Transverse colon (tissue), 4 donors: ENCODE data around the gene EMP2. TPM values are rescaled to one million over a fixed set of nuclear protein-coding genes. Genes with fewer than 3 reads are reported as not detected.

Source experiments
- DNase-seq: peaks from one replicate; pipeline ENCODE4 v3.0.0-alpha.2; 2019
- H3K27ac ChIP-seq, 4 donors: fragments of 200-600 bp; sonication (generic); 2 replicates each; pipeline ENCODE4 v1.5.1; 2016 to 2018; ENCODE audit warnings: inconsistent platforms in 4 of 4
- H3K27me3 ChIP-seq: fragments of 200-600 bp; sonication (generic); 2 replicates; pipeline ENCODE4 v1.5.1; 2017; ENCODE audit warnings: inconsistent platforms
- H3K36me3 ChIP-seq, 4 donors: fragments of 200-600 bp; sonication (generic); 2 replicates each; pipeline ENCODE4 v1.5.1; 2017 to 2019; ENCODE audit warnings: inconsistent platforms in 4 of 4
- H3K4me1 ChIP-seq, 4 donors: fragments of 200-600 bp; sonication (generic); 2 replicates each; pipeline ENCODE4 v1.5.1; 2017 to 2020; ENCODE audit warnings: inconsistent platforms in 4 of 4
- H3K4me3 ChIP-seq, 4 donors: fragments of 200-600 bp; sonication (generic); 1 replicate in 1 of 4; 2 replicates in 3 of 4; pipeline versions ENCODE4 v1.5.1 to v1.6.1; 2017 to 2019; ENCODE audit warnings: inconsistent platforms in 4 of 4
- H3K9me3 ChIP-seq, 2 donors: fragments of 200-600 bp; sonication (generic); 2 replicates each; pipeline ENCODE4 v1.5.1; 2017 to 2019; ENCODE audit warnings: inconsistent platforms in 2 of 2
- CTCF ChIP-seq, 5 experiments: fragments of 200-600 bp in 3 of 5; fragments of 450-650 bp in 2 of 5; sonication (generic) in 3 of 5; IDR thresholded peaks; 1 replicate in 2 of 5; 2 replicates in 3 of 5; pipeline ENCODE4 v1.5.1; 2016 to 2017; ENCODE audit warnings: antibody characterized with exemption in 5 of 5, inconsistent platforms in 3 of 5, mild to moderate bottlenecking in 2 of 5, moderate library complexity in 1 of 5
- EP300 ChIP-seq: sonication (generic); formaldehyde crosslinking; IDR thresholded peaks from one replicate; pipeline ENCODE4 v1.6.1; 2017; ENCODE audit warnings: antibody characterized with exemption, low read depth
- POLR2A ChIP-seq: fragments of 450-650 bp; IDR thresholded peaks from one replicate; pipeline ENCODE4 v1.6.1; 2016; ENCODE audit warnings: antibody characterized with exemption, mild to moderate bottlenecking, moderate library complexity
- POLR2AphosphoS5 ChIP-seq, 3 donors: sonication (generic); formaldehyde crosslinking; IDR thresholded peaks; one replicate each; pipeline ENCODE4 v1.6.1; 2016; ENCODE audit warnings: antibody characterized with exemption in 3 of 3
- whole genome bisulfite sequencing, 2 donors: methylation state at CpG; one replicate each; pipeline ENCODE4 v1.1.5; 2018; ENCODE audit warnings: low coverage in 1 of 2; 5-methylcytosine and 5-hydroxymethylcytosine counted together
- in situ Hi-C, 4 donors: fragments of 200-750 bp; cut with MboI; loops; one replicate each; pipeline versions ENCODE4 v1.15.0 to v1.15.1; 2017; ENCODE audit warnings: low sequenced_read_pairs in 3 of 4, low pct_ligation_motif_present in 1 of 4, low pct_unique_long_range_greater_than_20kb in 1 of 4
- intact Hi-C: fragments of 100-400 bp; cut with DNase I; formaldehyde crosslinking; loops from one replicate; pipeline ENCODE4 v1.15.1; 2023; ENCODE audit warnings: low total_unique reads
- total RNA-seq, 4 donors: library from RNA; depleted of rRNA; stranded (reverse); fragments of >200 nt; gene quantifications; one replicate each; pipeline ENCODE4 v1.1.0, GENCODE V29; 2016

Gene EMP2
- total RNA-seq, 4 donors from 2014 or later = 22.1 to 51.0 (median 40.2) TPM

GRCh38 chr16:10581507-10581906 lies 1.1 kb upstream of the EMP2 start:
- intact Hi-C loops = no loop called here
- TF ChIP-seq EP300 (no peak), POLR2AphosphoS5 (IDR thresholded peaks at IDR 0.05) (no peak), POLR2A (no peak), CTCF (IDR thresholded peaks at IDR 0.05) (no peak)
- in situ Hi-C loops = no loop called here

GRCh38 chr16:10580883-10581247 lies 467 bp upstream of the EMP2 start:
- WGBS, 2 donors = 0 to 20% methylated on average over 1 to 7 of the region's 7 CpGs
- no peaks in the 10 kb centered on the region for H3K9me3 ChIP-seq

More at GRCh38 chr16:10581507-10581906, 1.1 kb upstream of the EMP2 start:
- no peaks in the 10 kb centered on the region for H3K36me3 ChIP-seq
- H3K27me3 ChIP-seq = no peaks in the 10 kb centered on the region
- H3K27ac ChIP-seq = peak overlapping the region; percentile 92 to 99 (median 94)
- H3K4me3 ChIP-seq = no peak overlapping the region
- no peaks in the 10 kb centered on the region for H3K9me3 ChIP-seq
- no peak for DNase-seq
- WGBS, 2 donors = 50 to 55% methylated on average over 1 to 2 of the region's 2 CpGs
- peaks cover 13 to 43% (median 28%) of the 10 kb centered on the region in 4 donors for H3K4me1 ChIP-seq

GRCh38 chr16:10579575-10579964 lies 828 bp downstream of the EMP2 start:
- H3K4me1 ChIP-seq = peaks cover 13 to 50% (median 29%) of the 10 kb centered on the region in 4 donors
- intact Hi-C loops (no loop called here), in situ Hi-C loops (no loop called here)
- H3K27me3 ChIP-seq = no peaks in the 10 kb centered on the region
- TF ChIP-seq EP300 (no peak), POLR2A (no peak), CTCF (IDR thresholded peaks at IDR 0.05) (no peak), POLR2AphosphoS5 (IDR thresholded peaks at IDR 0.05) (no peak)
- DNase-seq = no peak
- peak overlapping the region; percentile 75 to 92 (median 82) for H3K4me3 ChIP-seq
- no peaks in the 10 kb centered on the region for H3K36me3 ChIP-seq
- 9 to 40% methylated on average over 1 to 6 of the region's 6 CpGs for WGBS, 2 donors
- H3K9me3 ChIP-seq = no peaks in the 10 kb centered on the region
- H3K27ac ChIP-seq = peak overlapping the region; percentile 92 to 99 (median 94)

More at GRCh38 chr16:10580883-10581247, 467 bp upstream of the EMP2 start:
- DNase-seq = no peak
- no peaks in the 10 kb centered on the region for H3K27me3 ChIP-seq
- peaks cover 13 to 48% (median 29%) of the 10 kb centered on the region in 4 donors for H3K4me1 ChIP-seq
- intact Hi-C loops = no loop called here
- no peak for TF ChIP-seq CTCF (IDR thresholded peaks at IDR 0.05)
- no peak for TF ChIP-seq EP300
- no peak for TF ChIP-seq POLR2A
- TF ChIP-seq POLR2AphosphoS5 (IDR thresholded peaks at IDR 0.05) = no peak
- peak overlapping the region; percentile 92 to 99 (median 94) for H3K27ac ChIP-seq
- in situ Hi-C loops = no loop called here
- H3K36me3 ChIP-seq = no peaks in the 10 kb centered on the region
- peak overlapping the region; percentile 75 to 92 (median 82) for H3K4me3 ChIP-seq

GRCh38 chr16:10578474-10579316 lies 1.7 kb downstream of the EMP2 start:
- Histone ChIP-seq H3K9me3 (no peaks in the 10 kb centered on the region), H3K36me3 (no peaks in the 10 kb centered on the region), H3K27me3 (no peaks in the 10 kb centered on the region), H3K4me3 (peak overlapping the region; percentile 75 to 92 (median 82)), H3K27ac (peak overlapping the region; percentile 92 to 99 (median 94)), H3K4me1 (peaks cover 13 to 50% (median 29%) of the 10 kb centered on the region in 4 donors)
- TF ChIP-seq CTCF (IDR thresholded peaks at IDR 0.05) (peak in 2 of 5 experiments; percentile 28 to 33), POLR2AphosphoS5 (IDR thresholded peaks at IDR 0.05) (peak; percentile 15 to 33 (median 26)), EP300 (no peak), POLR2A (peak; percentile 44)
- in situ Hi-C loops (no loop called here), intact Hi-C loops (no loop called here)
- DNase-seq = peak; percentile 68
- 21 to 37% methylated on average over 2 to 20 of the region's 20 CpGs for WGBS, 2 donors
